GM12892 (cell line): ENCODE results near the gene PRDM16.

Experiments used
- DNase-seq: peaks from one replicate; pipeline ENCODE4 v3.0.0; 2011; ENCODE audit not compliant: insufficient read length
- FAIRE-seq: peaks from 2 replicates; lab custom pipeline; 2011; peaks lifted over from hg19 to GRCh38; lab: Jason Lieb, UNC
- POLR2A ChIP-seq: IDR thresholded peaks from 2 replicates; pipeline ENCODE4 v1.6.1; 2011; ENCODE audit warnings: low read depth, low read length, control low read depth
- POLR2AphosphoS5 ChIP-seq: IDR thresholded peaks from 2 replicates; pipeline ENCODE4 v1.6.1; 2011; ENCODE audit warnings: low read depth, low read length, control low read depth
- TAF1 ChIP-seq: IDR thresholded peaks from 2 replicates; pipeline ENCODE4 v1.6.1; 2011; ENCODE audit warnings: low read depth, mild to moderate bottlenecking, control low read depth, low read length, borderline replicate concordance

The PRDM16 gene

GRCh38 chr1:3307359-3307758 is 238.4 kb downstream of the PRDM16 start:
- TF ChIP-seq TAF1, result no peak
- TF ChIP-seq POLR2AphosphoS5, result no peak
- TF ChIP-seq POLR2A, result no peak
- no peak for DNase-seq
- FAIRE-seq, result no peak

- no peak for FAIRE-seq
These were observed 239.1 kb downstream of the PRDM16 start for GRCh38 chr1:3308053-3308452.

GRCh38 chr1:3310718-3311400 is 241.9 kb downstream of the PRDM16 start:
- no peak for DNase-seq
- TF ChIP-seq TAF1 (no peak), POLR2AphosphoS5 (no peak), POLR2A (no peak)
- no peak for FAIRE-seq

More at GRCh38 chr1:3308053-3308452, 239.1 kb downstream of the PRDM16 start:
- TF ChIP-seq TAF1, result no peak
- TF ChIP-seq POLR2AphosphoS5, result no peak
- no peak for TF ChIP-seq POLR2A
- no peak for DNase-seq

- FAIRE-seq (no peak), DNase-seq (no peak)
- TF ChIP-seq TAF1, result no peak
- no peak for TF ChIP-seq POLR2AphosphoS5
- no peak for TF ChIP-seq POLR2A
These were observed 242.7 kb downstream of the PRDM16 start for GRCh38 chr1:3311711-3312110.

- FAIRE-seq (no peak), DNase-seq (no peak)
- TF ChIP-seq TAF1 (no peak), POLR2A (no peak), POLR2AphosphoS5 (no peak)
These were observed 243.4 kb downstream of the PRDM16 start for GRCh38 chr1:3312310-3312897.

GRCh38 chr1:3312898-3313575 is 244.0 kb downstream of the PRDM16 start:
- TF ChIP-seq POLR2A (no peak), TAF1 (no peak), POLR2AphosphoS5 (no peak)
- FAIRE-seq, result no peak
- DNase-seq, result no peak

- FAIRE-seq (no peak), DNase-seq (no peak)
- TF ChIP-seq POLR2A (no peak), POLR2AphosphoS5 (no peak), TAF1 (no peak)
These were observed 244.6 kb downstream of the PRDM16 start for GRCh38 chr1:3313576-3313950.

- no peak for DNase-seq
- TF ChIP-seq POLR2AphosphoS5 (no peak), POLR2A (no peak), TAF1 (no peak)
- no peak for FAIRE-seq
These were observed 245.7 kb downstream of the PRDM16 start for GRCh38 chr1:3314491-3315381.

GRCh38 chr1:3315399-3316339 is 246.7 kb downstream of the PRDM16 start:
- TF ChIP-seq POLR2AphosphoS5, result no peak
- TF ChIP-seq POLR2A, result no peak
- TF ChIP-seq TAF1, result no peak
- no peak for DNase-seq
- FAIRE-seq, result no peak

- FAIRE-seq, result no peak
- no peak for DNase-seq
- no peak for TF ChIP-seq TAF1
- TF ChIP-seq POLR2AphosphoS5, result no peak
- no peak for TF ChIP-seq POLR2A
These were observed 247.4 kb downstream of the PRDM16 start for GRCh38 chr1:3316340-3316943.
